ENCODE data around the gene MTMR4.

GRCh38 chr17:58476812-58477211, 37.6 kb downstream of the MTMR4 start:
- TF ChIP-seq EZH2 (IDR thresholded peaks at IDR 0.05; ENCODE audit: borderline replicate concordance, low read length) (no peak), CTCF (IDR thresholded peaks at IDR 0.05; ENCODE audit: low read length) (no peak)

All from OCI-LY1 (cell line).